Gastrocnemius medialis (tissue), 4 donors: ENCODE data around the gene POPDC2. TPM values are rescaled to one million over a fixed set of nuclear protein-coding genes. Genes with fewer than 3 reads are reported as not detected.

Source experiments
- ATAC-seq, 2 donors: fragments of 150-250 bp; one replicate each; pipeline ENCODE4 v1.9.1; 2016
- DNase-seq, 2 donors: peaks; one replicate each; pipeline ENCODE4 v3.0.0-alpha.2; 2019
- H3K27ac ChIP-seq, 4 donors: fragments of 200-600 bp; sonication (generic); 1 replicate in 1 of 4; 2 replicates in 3 of 4; pipeline ENCODE4 v1.5.1; 2016 to 2018; ENCODE audit warnings: mild to moderate bottlenecking in 2 of 4, moderate library complexity in 1 of 4
- H3K27me3 ChIP-seq, 3 donors: fragments of 200-600 bp; sonication (generic) in 2 of 3; 1 replicate in 1 of 3; 2 replicates in 2 of 3; pipeline versions ENCODE4 v1.5.1 to v1.6.0; 2016 to 2019; ENCODE audit warnings: mild to moderate bottlenecking in 1 of 3, moderate library complexity in 1 of 3
- H3K36me3 ChIP-seq, 2 donors: fragments of 200-600 bp; sonication (generic) in 1 of 2; one replicate each; pipeline ENCODE4 v1.5.1; 2017 to 2018
- H3K4me1 ChIP-seq, 2 donors: fragments of 200-600 bp; sonication (generic) in 1 of 2; one replicate each; pipeline ENCODE4 v1.5.1; 2016 to 2017; ENCODE audit warnings: mild to moderate bottlenecking in 2 of 2
- H3K4me3 ChIP-seq, 4 donors: fragments of 200-600 bp; sonication (generic) in 3 of 4; 1 replicate in 1 of 4; 2 replicates in 3 of 4; pipeline ENCODE4 v1.5.1; 2016 to 2019; ENCODE audit warnings: mild to moderate bottlenecking in 2 of 4
- H3K9me3 ChIP-seq, 3 donors: fragments of 200-600 bp; sonication (generic) in 2 of 3; 1 replicate in 1 of 3; 2 replicates in 2 of 3; pipeline ENCODE4 v1.5.1; 2016 to 2019
- CTCF ChIP-seq, 5 experiments: fragments of 450-650 bp in 3 of 5; fragments of 200-600 bp in 2 of 5; sonication (generic) in 2 of 5; IDR thresholded peaks in 4 of 5; conservative IDR thresholded peaks in 1 of 5; 1 replicate in 4 of 5; 2 replicates in 1 of 5; pipeline ENCODE4 v1.5.1; 2016 to 2019; ENCODE audit warnings: antibody characterized with exemption in 5 of 5, mild to moderate bottlenecking in 3 of 5, moderate library complexity in 3 of 5
- POLR2A ChIP-seq, 2 donors: fragments of 450-650 bp; IDR thresholded peaks; one replicate each; pipeline ENCODE4 v1.6.1; 2017; ENCODE audit warnings: antibody characterized with exemption in 2 of 2, mild to moderate bottlenecking in 2 of 2, moderate library complexity in 2 of 2
- in situ Hi-C, 4 donors: fragments of 200-750 bp; cut with MboI; loops; one replicate each; pipeline versions ENCODE4 v1.15.0 to v1.8.0; 2017; ENCODE audit warnings: low sequenced_read_pairs in 4 of 4
- intact Hi-C: fragments of 100-400 bp; cut with DNase I; formaldehyde crosslinking; loops from one replicate; pipeline ENCODE4 v1.15.1; 2023; ENCODE audit warnings: low total_unique reads
- total RNA-seq, 4 donors: library from RNA; depleted of rRNA; stranded (reverse); fragments of >200 nt; gene quantifications; one replicate each; pipeline versions ENCODE4 v1.1.0 to v1.2.3, GENCODE V29; 2016

The POPDC2 gene
- total RNA-seq, 4 donors from 2014 or later, result 7.8 to 38.9 (median 30.3) TPM

GRCh38 chr3:119592861-119593260 lies 67.5 kb downstream of the POPDC2 start:
- Histone ChIP-seq H3K36me3 (no peaks in the 10 kb centered on the region), H3K27ac (no peak overlapping the region), H3K9me3 (no peaks in the 10 kb centered on the region), H3K4me1 (peaks cover 28 to 29% of the 10 kb centered on the region in 2 donors), H3K4me3 (no peak overlapping the region), H3K27me3 (no peaks in the 10 kb centered on the region)
- intact Hi-C loops, result no loop called here
- in situ Hi-C loops, result no loop called here
- ATAC-seq (no peak), DNase-seq (no peak)
- TF ChIP-seq POLR2A (IDR thresholded peaks at IDR 0.05) (no peak), CTCF (IDR thresholded peaks at IDR 0.05 in 4 of 5, conservative IDR thresholded peaks at IDR 0.05 in 1 of 5) (no peak)

Other genes with a start within 250 kb of the POPDC2 start
- 10 to 100 TPM in 3 of 4 donors, 1 to 10 TPM in 1; 9.0 to 21.2 (median 15.5) TPM for gene TMEM39A, start 197.0 kb downstream of the POPDC2 start, total RNA-seq
- 1 to 10 TPM; 2.6 to 6.3 (median 3.3) TPM for gene POGLUT1, start 191.6 kb downstream of the POPDC2 start, total RNA-seq
- gene TIMMDC1, start 162.0 kb downstream of the POPDC2 start, total RNA-seq, result 100 to 1,000 TPM in 2 of 4 donors, 10 to 100 TPM in 2; 41.2 to 137 (median 101) TPM
- under 1 TPM in 1 of 4 donors, not detected in 3; 0.13 TPM for gene CD80, start 101.0 kb downstream of the POPDC2 start, total RNA-seq
- gene ADPRH, start 81.1 kb downstream of the POPDC2 start, total RNA-seq, result 10 to 100 TPM in 2 of 4 donors, 1 to 10 TPM in 2; 8.2 to 15.3 (median 10.3) TPM
- gene PLA1A, start 62.7 kb downstream of the POPDC2 start, total RNA-seq, result 1 to 10 TPM in 3 of 4 donors, under 1 TPM in 1; 0.97 to 9.6 (median 3.2) TPM
- 100 to 1,000 TPM in 1 of 4 donors, 10 to 100 TPM in 3; 63.4 to 146 (median 87.5) TPM for gene COX17, start 16.8 kb upstream of the POPDC2 start, total RNA-seq
- under 1 TPM in 3 of 4 donors, not detected in 1; 0.11 to 0.36 (median 0.20) TPM for gene CFAP91, start 42.4 kb upstream of the POPDC2 start, total RNA-seq
- under 1 TPM in 2 of 4 donors, not detected in 2; 0.17 to 0.18 TPM for gene NR1I2, start 121.5 kb upstream of the POPDC2 start, total RNA-seq